BJ (cell line): ENCODE results near the gene C11orf98. TPM values are rescaled to one million over a fixed set of nuclear protein-coding genes. Genes with fewer than 3 reads are reported as not detected.
A peak's percentile ranks its signal among the peaks of the same experiment; 100 is the strongest.
"Not testable (repeated sequence)": the region's sequence is repeated elsewhere in the genome, so short reads cannot be mapped to it uniquely, and the experiment has no call there.

ENCODE experiments used
- CTCF ChIA-PET: fragments of 350-600 bp; formaldehyde crosslinking; extraction: SDS; loops from one replicate; lab custom pipeline; 2021; ENCODE audit warnings: antibody characterized with exemption, inconsistent platforms; lab: Yijun Ruan, JAX
- POLR2A ChIA-PET: fragments of 300-600 bp; sonication (Branson Sonifier 250); formaldehyde crosslinking; extraction: SDS; loops from one replicate; lab custom pipeline; 2021; ENCODE audit warnings: antibody characterized with exemption; lab: Charles Lee
- DNase-seq: peaks from one replicate; pipeline ENCODE4 v3.0.0-alpha.2; 2011; ENCODE audit warnings: low read depth
- H3K27me3 ChIP-seq: 2 replicates; pipeline ENCODE4 v1.6.0; 2011; ENCODE audit warnings: low read length; ENCODE audit not compliant: control insufficient read depth, insufficient read depth
- H3K36me3 ChIP-seq: 2 replicates; pipeline ENCODE4 v1.5.1; 2011; ENCODE audit warnings: low read length; ENCODE audit not compliant: control insufficient read depth, insufficient read depth
- H3K4me3 ChIP-seq: 2 replicates; pipeline ENCODE4 v1.5.1; 2011; ENCODE audit warnings: low read depth, mild to moderate bottlenecking, control low read depth, low read length
- polyA plus RNA-seq: library from polyadenylated mRNA; depleted of rRNA; stranded (reverse); fragments of >200 nt; gene quantifications from 2 replicates; pipeline ENCODE4 v1.2.3, GENCODE V29; 2011
- TF ChIP-seq, protein P1 (sequence below): IDR thresholded peaks from 2 replicates; pipeline ENCODE4 v1.5.1; 2011; ENCODE audit warnings: low read depth, mild to moderate bottlenecking, control low read depth, inconsistent platforms, low read length, moderate library complexity; ENCODE audit not compliant: insufficient read depth

Gene C11orf98
- polyA plus RNA-seq, 1 experiment, result 45.2 TPM

DNA sequence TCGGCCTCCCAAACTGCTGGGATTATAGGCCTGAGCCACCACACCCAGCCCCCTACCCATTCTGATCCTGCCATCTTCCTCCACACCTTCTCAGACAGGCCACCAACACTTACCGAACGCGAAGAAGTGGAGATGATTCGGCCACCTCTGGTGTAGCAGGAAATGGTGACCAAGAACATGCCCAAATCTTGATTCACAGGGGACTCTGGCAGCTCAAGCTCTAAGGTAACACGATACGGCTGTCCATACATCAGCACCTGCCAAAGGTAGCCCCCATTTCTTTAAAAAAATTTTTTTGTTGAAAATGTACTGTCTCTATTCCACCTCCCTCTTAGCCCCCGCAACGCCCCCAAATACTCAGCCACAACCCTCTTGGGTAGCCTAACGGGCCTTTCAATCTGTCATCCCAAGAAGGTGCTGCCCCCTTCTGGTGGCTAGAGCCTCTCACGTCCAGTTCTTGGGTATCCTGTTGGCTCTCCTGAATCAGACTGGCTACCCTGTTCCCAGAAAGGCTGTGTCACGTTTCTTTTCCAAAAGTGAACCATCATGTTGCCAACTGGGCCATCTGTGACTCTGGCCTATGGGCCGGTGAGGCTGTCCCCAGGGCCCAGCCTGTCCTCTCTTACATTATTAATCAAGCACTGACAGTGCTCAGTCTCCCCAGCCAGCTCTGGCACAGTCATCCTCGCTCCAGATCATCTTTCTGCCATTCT, 29.6 kb upstream of the C11orf98 start:
- Histone ChIP-seq H3K27me3 (no peaks in the 10 kb centered on the region), H3K36me3 (peaks cover 16% of the 10 kb centered on the region), H3K4me3 (no peak overlapping the region)
- no peak for DNase-seq
- CTCF ChIA-PET, result interaction anchor here (0.7 to 3.8 kb wide), 23 partner anchors 8 to 313 kb away, joined by 3 to 40 read pairs (median 4); partner anchors contain the start of genes B3GAT3, HNRNPUL2, LBHD1 and UBXN1
- POLR2A ChIA-PET, result no interaction called here
- TF ChIP-seq, protein P1, sequence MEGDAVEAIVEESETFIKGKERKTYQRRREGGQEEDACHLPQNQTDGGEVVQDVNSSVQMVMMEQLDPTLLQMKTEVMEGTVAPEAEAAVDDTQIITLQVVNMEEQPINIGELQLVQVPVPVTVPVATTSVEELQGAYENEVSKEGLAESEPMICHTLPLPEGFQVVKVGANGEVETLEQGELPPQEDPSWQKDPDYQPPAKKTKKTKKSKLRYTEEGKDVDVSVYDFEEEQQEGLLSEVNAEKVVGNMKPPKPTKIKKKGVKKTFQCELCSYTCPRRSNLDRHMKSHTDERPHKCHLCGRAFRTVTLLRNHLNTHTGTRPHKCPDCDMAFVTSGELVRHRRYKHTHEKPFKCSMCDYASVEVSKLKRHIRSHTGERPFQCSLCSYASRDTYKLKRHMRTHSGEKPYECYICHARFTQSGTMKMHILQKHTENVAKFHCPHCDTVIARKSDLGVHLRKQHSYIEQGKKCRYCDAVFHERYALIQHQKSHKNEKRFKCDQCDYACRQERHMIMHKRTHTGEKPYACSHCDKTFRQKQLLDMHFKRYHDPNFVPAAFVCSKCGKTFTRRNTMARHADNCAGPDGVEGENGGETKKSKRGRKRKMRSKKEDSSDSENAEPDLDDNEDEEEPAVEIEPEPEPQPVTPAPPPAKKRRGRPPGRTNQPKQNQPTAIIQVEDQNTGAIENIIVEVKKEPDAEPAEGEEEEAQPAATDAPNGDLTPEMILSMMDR, result peak; percentile 88

DNA sequence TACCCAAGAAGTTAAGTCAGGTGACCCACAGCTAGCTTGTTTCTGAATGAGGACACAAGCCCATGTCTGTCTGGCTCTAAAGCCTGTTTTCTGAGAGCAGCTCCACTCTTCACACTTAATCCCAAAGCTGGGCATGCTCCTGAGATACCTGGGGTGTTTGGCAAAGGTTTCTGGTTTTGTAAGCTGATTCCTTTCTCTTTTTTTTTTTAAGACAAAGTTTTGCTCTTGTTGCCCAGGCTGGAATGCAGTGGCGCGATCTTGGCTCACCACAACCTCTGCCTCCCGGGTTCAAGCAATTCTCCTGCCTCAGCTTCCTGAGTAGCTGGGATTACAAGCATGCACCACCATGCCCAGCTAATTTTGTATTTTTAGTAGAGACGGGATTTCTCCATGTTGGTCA, 28.6 kb upstream of the C11orf98 start:
- POLR2A ChIA-PET, H3K4me3 ChIP-seq, H3K27me3 ChIP-seq, DNase-seq: not testable (repeated sequence)
- CTCF ChIA-PET, result interaction anchor here (0.6 to 3.8 kb wide), 15 partner anchors 13 to 299 kb away, joined by 3 to 40 read pairs (median 4); partner anchors contain the start of genes HNRNPUL2, LBHD1, MTA2 and UBXN1
- peaks cover 16% of the 10 kb centered on the region for H3K36me3 ChIP-seq

DNA sequence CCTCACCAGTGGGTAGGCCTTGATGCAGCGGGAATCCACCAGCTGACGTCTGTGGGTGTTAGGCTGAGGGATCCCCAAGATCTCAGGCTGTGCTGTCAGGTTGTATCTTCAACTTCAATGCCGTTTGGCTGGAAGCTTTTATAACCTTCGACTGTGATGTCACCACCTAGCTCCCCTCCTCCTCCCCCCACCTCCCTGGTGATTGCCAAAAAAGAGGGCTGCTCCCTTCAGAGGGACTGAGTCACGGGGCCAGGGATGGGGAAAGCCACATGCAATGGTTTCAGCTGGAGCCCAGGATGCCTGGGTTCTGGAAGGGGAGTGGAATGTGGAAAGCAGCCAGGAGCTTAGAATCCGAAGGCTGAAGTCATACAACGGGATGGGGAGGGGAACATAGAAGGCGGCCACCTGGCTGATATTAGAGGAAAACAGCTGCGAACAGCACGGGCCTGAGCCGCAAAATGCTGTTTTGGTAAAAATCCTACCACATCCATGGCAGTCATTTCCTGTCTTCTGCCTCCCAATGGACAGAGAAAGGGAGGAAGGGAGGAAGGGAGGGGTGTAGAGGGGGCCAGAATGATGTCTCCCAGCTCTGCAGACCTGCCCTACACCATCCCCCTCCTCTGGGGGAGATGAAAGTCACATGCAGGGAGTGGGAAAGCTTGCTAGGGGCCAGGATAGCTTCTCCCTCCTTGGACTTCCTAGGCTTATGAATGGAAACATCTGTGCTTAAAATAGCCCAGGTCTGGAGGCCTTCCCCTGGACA, 24.6 kb upstream of the C11orf98 start, which contains the start of gene LRRN4CL:
Gene LRRN4CL (minus strand): TSS at position 110 of the 763 bp plus-strand sequence. CDS start 1,022 bp downstream, outside the sequence.
- Histone ChIP-seq H3K4me3 (peak within 1 kb of the TSS; percentile 16), H3K27me3 (no peaks in the 10 kb centered on the region), H3K36me3 (peaks cover 16% of the 10 kb centered on the region)
- POLR2A ChIA-PET, result interaction anchor here (0.6 to 1.5 kb wide), 6 partner anchors 18 to 295 kb away, joined by 3 to 7 read pairs (median 3); partner anchors contain the start of genes C11orf98, CSKMT, EEF1G and LBHD1
- TF ChIP-seq, protein P1, result no peak
- DNase-seq, result peak; percentile 91
- CTCF ChIA-PET, result interaction anchor here (0.7 to 4.0 kb wide), 11 partner anchors 9 to 192 kb away, joined by 3 to 33 read pairs (median 5); partner anchors contain the start of genes C11orf98, CSKMT, LBHD1 and TMEM179B

DNA sequence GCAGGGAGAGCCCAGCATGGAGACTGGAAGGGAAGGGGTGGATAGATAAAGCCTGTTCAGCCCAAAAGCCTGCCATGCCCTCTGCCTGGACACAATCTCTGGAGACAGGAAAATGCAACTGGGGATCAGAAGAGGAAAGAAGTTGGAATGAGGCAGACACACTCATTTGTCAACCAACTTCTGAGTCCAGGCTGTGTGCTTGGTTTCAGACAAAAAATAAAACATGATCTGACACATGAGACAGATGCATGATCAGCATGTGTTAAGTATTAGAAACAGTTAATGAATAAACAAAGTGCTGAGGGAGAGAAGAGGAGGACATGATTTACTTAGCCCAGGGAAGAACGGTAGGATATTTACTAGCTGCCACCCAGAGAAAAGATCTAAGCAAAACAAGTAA, 23.5 kb upstream of the C11orf98 start:
- ChIA-PET POLR2A (interaction anchor here (1.1 to 1.5 kb wide), 2 partner anchors 24 to 115 kb away, joined by 5 to 7 read pairs; partner anchors contain the start of genes C11orf98, CSKMT and EEF1G), CTCF (interaction anchor here (1.5 to 4.0 kb wide), 6 partner anchors 11 to 98 kb away, joined by 3 to 13 read pairs (median 6); partner anchors contain the start of genes C11orf98, CSKMT, LBHD1 and TMEM179B)
- H3K27me3 ChIP-seq, result no peaks in the 10 kb centered on the region
- peak overlapping the region; percentile 0 for H3K4me3 ChIP-seq
- TF ChIP-seq, protein P1, result no peak
- H3K36me3 ChIP-seq, result peaks cover 16% of the 10 kb centered on the region
- DNase-seq, result no peak

DNA sequence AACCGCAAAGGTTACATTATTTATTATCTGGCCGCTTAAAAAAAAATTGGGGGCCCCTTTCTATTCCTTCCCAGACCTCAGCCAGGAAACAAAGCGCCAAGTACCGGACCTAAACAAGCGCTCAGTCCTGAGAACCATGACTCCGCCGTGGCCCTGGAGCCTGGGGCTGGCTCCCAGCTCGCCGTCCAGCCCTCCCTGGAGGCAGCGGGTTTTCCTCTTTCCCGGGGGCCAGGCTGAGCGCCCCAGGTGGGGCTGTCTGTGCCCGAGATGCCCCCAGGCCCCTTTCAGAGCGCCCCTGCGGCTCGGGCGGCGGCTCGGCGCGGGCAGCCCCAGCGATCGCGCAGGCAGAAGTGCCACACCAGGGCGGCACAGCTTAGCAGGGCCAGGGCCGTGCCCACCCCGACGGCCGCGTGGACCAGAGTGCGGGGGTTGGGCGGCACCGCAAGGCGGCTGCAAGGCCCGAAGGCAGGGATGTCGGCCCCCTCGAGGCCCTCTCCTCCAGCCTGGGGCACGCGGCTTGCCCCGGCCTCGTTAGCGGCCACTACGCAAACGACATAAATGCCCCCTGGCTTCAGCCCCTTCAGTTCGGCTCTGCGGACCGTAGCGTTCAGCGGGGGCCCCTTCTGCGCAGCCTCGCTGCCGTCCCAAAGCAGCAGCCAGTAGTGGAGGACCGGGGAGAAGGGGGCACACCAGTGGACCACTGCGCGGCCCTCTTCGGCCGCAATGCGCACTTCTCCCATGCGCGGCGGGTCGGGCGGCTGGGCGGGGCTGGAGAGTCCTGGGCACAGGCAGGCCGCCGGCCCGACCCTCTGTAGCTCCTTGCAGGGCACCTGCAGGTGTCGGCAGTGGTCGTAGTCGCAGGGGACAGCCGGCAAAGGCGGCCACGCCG, 22.7 kb upstream of the C11orf98 start:
- peak overlapping the region; percentile 5; the same call in 1 of the 2 replicates for H3K4me3 ChIP-seq
- POLR2A ChIA-PET, result no interaction called here

More for the DNA sequence above, 22.7 kb upstream of the C11orf98 start:
- H3K27me3 ChIP-seq, result no peaks in the 10 kb centered on the region
- DNase-seq, result no peak
- TF ChIP-seq, protein P1, result no peak
- CTCF ChIA-PET, result interaction anchor here (2.6 to 4.0 kb wide), 2 partner anchors 11 to 95 kb away, joined by 5 to 13 read pairs; partner anchors contain the start of gene TUT1
- peaks cover 13% of the 10 kb centered on the region for H3K36me3 ChIP-seq
